HG02970 (cell line): Measurements from ENCODE around the gene PSAP.
A peak's percentile ranks its signal among the peaks of the same experiment; 100 is the strongest.

Experiments
- ATAC-seq: cut with Tn5 transposase; IDR thresholded peaks from one replicate; pipeline ENCODE4 v1.9.1; 2021; ENCODE audit warnings: mild to moderate bottlenecking, moderate library complexity, moderate number of reproducible peaks; ENCODE audit not compliant: unreplicated experiment, low FRiP score

Gene PSAP

GRCh38 chr10:71771821-71772617 lies 79.0 kb downstream of the PSAP start:
- ATAC-seq: no peak

GRCh38 chr10:71771204-71771603 lies 79.8 kb downstream of the PSAP start:
- ATAC-seq: no peak

GRCh38 chr10:71770789-71771188 lies 80.3 kb downstream of the PSAP start:
- no peak for ATAC-seq

GRCh38 chr10:71770255-71770654 lies 80.8 kb downstream of the PSAP start:
- no peak for ATAC-seq

GRCh38 chr10:71769279-71769823 lies 81.7 kb downstream of the PSAP start:
- ATAC-seq: peak; percentile 13

GRCh38 chr10:71767420-71768035 lies 83.5 kb downstream of the PSAP start:
- ATAC-seq: no peak

- no peak for ATAC-seq
Measured at GRCh38 chr10:71766717-71767419, 84.2 kb downstream of the PSAP start.
